Astrocyte of the spinal cord (primary cell): ENCODE results near the gene CCN2.

Experiments used
- DNase-seq: peaks from one replicate; pipeline ENCODE4 v3.0.0; 2011; ENCODE audit warnings: low read depth, low spot score
- H3K4me3 ChIP-seq: 2 replicates; pipeline ENCODE4 v1.5.1; 2011; ENCODE audit warnings: low read depth, mild to moderate bottlenecking, low read length, moderate library complexity
- CTCF ChIP-seq: IDR thresholded peaks from 2 replicates; pipeline ENCODE4 v1.5.1; 2012; ENCODE audit warnings: low read depth, mild to moderate bottlenecking, low read length, inconsistent platforms
- in situ Hi-C: cut with HindIII; loops from 2 replicates; pipeline ENCODE4 v1.10.0; 2017; ENCODE audit warnings: low sequenced_read_pairs

The CCN2 gene

GRCh38 chr6:131955876-131956275, 4.7 kb upstream of the CCN2 start:
- no peak for DNase-seq
- no peak for TF ChIP-seq CTCF
- in situ Hi-C loops = no loop called here
- no peak overlapping the region for H3K4me3 ChIP-seq

DNA sequence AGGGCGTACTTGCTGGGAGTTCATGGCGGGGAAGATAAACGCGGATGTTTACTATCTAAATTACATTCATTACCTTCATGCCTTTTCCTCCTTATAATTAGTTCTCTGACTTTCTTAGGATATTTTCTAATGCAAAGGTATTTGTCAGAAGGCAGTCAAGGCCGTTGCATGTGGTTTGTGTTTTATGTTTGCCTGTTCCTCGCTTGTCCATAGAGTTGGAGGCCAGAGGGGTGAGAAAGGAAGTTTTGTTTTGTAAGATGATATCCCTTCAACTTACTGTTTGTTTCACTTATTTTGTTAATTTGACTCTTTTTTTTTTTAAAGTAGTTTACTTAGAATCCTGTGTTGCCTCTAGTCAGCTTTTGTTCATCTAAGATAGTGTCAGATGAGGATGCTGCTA, 4.0 kb upstream of the CCN2 start:
- no peak overlapping the region for H3K4me3 ChIP-seq
- DNase-seq = no peak
- no peak for TF ChIP-seq CTCF
- in situ Hi-C loops = no loop called here

GRCh38 chr6:131954775-131955107, 3.6 kb upstream of the CCN2 start:
- in situ Hi-C loops = no loop called here
- TF ChIP-seq CTCF = no peak
- DNase-seq = peak; percentile 99
- no peak overlapping the region for H3K4me3 ChIP-seq

DNA sequence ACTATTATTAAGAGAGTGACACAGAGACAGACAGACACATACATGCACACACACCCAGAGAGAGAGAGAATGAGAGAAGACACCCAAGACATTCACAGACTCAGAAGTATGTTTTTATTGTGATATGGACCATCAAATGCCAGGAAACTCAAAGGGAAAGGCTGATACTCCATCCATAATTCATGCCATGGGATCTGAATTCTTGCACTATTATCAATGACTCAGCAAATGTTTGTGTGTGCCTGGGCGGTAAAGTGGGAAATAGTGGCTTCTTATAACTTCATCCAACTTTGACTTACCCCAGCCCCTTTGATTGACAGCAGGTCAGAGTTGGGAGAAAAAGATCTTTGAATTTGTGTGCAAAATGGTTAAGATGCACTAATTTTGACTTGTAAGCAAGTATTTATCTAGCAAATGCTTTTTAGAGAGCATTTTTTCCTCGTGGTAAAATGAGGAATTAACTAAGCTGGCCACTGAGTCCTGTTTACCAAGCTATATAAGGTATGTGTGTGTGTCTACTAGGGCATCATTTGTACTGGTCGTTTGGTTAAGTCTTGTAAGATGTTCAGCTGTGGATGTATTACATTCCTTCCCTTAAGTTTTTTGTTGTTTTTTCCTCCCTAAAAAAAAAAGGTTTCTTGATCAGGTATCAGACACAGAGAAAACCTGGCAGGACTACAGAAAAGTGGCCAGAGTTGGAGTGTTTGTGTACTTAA, 3.0 kb upstream of the CCN2 start:
- in situ Hi-C loops = no loop called here
- TF ChIP-seq CTCF = no peak
- DNase-seq = no peak
- no peak overlapping the region for H3K4me3 ChIP-seq

DNA sequence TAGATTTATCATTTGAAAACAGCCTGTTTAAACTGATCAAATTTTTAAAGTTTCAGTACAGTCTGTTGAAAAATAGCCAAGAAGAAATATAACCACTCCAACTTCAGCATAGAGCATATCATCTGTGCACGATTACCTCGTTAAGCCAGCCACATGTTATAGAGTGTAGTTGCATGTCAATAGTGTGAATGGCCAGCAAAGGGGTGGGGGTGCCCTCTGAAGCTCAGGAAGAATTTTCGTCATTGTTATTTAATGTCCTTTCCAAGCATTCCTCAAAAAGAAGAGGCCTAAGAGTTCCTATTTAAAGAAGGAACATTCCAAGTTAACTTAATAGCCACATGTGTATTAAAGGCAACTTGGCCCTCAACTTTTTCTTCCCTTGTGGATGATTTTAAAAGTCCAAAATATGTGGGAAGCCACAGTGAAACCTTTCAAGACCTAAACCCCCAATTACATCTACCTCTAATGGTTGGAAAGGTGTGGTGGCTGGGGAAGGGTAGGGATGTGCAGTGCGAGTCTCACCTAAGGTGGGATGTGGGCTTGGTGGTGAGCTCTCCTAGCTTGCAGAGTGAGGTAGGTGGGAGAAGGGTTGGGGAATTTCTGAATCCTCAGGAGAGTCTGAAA, 1.8 kb upstream of the CCN2 start:
- in situ Hi-C loops = no loop called here
- no peak for DNase-seq
- TF ChIP-seq CTCF = no peak
- no peak overlapping the region for H3K4me3 ChIP-seq

GRCh38 chr6:131951576-131952230, 531 bp upstream of the CCN2 start:
- DNase-seq = no peak
- peak overlapping the region; percentile 83 for H3K4me3 ChIP-seq
- no peak for TF ChIP-seq CTCF
- in situ Hi-C loops = no loop called here
